GM12892 (cell line): ENCODE measurements around the gene HCN2.

ENCODE experiments used
- POLR2A ChIP-seq: IDR thresholded peaks from 2 replicates; pipeline ENCODE4 v1.6.1; 2011; ENCODE audit warnings: low read depth, low read length, control low read depth
- POLR2AphosphoS5 ChIP-seq: IDR thresholded peaks from 2 replicates; pipeline ENCODE4 v1.6.1; 2011; ENCODE audit warnings: low read depth, low read length, control low read depth

DNA sequence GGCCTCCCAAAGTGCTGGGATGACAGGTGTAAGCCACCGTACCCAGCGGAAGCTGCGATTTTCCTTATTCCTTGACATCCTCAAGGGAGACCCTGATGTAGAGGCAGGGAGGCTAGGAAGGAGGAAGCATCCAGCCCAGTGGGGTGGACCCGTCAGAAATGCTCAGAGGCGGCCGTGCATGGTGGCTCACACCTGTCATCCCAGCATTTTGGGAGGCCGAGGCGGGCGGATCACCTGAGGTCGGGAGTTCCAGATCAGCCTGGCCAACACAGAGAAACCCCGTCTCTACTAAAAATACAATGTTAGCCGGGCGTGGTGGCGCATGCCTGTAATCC is 34.2 kb upstream of the HCN2 start:
- TF ChIP-seq POLR2AphosphoS5 (no peak), POLR2A (no peak)
